GM21526 (cell line): ENCODE measurements around the gene GTSE1.

Experiments used
- ATAC-seq: cut with Tn5 transposase; IDR thresholded peaks from one replicate; pipeline ENCODE4 v1.9.1; 2021; ENCODE audit warnings: moderate library complexity; ENCODE audit not compliant: unreplicated experiment, low FRiP score

Gene GTSE1

DNA sequence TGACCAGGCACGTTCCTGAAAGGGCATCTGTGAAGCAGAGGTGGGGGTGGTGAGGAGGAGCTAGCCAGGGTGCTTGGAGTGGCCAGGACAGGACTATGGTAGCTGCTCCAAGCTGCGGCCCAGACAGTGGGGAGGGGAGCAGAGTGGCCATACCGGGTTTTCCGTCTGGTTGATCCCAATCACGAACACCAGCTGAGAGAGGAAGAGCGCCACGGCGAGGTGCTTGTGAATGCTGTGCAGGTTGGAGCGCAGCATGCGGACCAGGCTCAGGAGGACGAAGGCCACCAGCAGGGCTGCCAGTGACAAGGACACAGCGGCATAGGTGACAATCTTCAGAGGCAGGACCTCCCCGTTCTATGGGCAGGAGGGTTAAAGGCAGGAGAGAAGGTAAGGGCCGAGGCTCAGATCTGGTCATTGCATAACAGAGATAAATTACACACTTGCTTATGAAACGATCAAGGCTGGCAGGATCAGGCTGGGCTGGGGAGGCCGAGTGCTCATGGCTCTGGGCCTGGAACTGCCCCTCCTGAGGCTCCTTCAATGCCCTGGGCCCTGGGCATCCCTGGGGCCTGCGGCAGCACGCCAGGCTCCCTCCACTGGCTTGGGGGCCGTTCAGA is 80.3 kb downstream of the GTSE1 start:
- ATAC-seq: no peak

DNA sequence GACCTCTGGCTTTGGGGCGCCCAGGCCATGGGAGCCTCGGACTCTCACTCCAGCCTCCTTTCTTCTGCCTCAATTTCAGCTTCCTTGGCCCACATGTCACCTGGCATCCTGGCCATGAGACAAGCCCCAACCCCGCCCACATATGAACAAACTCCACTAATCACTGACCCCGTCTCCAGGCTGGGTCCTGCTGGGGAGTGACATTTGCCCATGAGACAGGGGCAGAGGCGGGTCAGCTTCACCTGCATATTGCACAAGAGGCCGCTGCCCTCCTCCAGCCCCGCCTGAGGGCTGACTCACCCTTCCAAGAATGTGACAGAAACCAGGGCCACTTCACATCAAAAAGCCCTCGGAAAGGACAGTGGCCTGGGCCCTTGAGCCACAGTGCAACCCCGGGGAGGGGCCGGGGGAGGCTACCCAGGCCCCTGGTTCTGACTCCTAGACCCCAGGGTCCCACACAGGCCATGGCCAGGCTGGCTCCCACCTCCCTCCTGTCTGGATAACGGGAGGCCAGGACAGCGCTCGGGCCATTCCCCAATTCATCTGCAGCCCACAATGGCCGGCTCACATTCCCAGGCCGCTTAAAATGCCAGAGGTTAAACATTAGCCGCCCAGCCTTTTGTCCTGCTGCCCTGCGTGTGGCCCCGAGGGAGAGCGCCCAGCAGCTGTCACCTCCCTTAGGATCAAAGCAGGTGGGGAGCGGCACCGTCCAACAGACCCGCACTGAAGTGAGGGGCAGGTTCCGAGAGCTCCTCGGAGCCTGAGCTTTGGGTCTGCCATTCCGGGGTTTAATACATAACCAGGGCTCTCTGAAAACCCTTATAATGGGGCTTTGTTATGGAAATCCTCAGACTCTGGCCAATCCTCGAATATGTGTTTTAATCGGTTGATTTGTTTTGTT is 81.1 kb downstream of the GTSE1 start:
- no peak for ATAC-seq

DNA sequence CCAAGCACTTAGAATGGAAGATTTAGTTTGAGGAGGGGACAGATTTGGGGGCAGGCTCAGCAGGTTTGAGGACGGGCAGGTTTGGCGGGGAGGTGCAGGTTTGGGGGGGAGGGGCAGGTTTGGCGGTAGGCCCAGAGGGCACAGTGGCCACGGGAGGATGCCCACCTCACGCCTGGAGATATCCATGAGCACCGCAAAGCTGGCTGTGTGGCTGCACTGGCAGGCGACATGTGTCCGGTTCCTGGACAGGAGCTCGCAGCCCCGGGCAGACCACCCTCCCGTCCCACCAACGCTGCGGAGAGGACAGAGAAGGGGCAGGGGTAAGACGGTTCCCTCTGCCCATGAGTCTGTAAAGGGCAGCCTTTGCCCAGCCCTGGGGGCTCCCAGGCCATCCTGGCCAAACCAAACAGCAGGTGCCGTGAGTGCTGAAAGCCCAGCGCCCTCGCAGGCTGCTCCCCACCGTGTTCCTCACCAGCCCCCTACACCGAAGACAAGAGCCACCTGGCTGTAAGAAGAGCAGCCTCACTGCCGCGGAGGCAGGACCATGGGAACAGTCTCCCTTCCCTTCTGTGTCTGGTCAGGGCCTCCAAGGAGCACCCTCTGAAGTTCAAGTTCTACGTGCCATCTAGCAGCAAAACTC is 81.9 kb downstream of the GTSE1 start:
- no peak for ATAC-seq

DNA sequence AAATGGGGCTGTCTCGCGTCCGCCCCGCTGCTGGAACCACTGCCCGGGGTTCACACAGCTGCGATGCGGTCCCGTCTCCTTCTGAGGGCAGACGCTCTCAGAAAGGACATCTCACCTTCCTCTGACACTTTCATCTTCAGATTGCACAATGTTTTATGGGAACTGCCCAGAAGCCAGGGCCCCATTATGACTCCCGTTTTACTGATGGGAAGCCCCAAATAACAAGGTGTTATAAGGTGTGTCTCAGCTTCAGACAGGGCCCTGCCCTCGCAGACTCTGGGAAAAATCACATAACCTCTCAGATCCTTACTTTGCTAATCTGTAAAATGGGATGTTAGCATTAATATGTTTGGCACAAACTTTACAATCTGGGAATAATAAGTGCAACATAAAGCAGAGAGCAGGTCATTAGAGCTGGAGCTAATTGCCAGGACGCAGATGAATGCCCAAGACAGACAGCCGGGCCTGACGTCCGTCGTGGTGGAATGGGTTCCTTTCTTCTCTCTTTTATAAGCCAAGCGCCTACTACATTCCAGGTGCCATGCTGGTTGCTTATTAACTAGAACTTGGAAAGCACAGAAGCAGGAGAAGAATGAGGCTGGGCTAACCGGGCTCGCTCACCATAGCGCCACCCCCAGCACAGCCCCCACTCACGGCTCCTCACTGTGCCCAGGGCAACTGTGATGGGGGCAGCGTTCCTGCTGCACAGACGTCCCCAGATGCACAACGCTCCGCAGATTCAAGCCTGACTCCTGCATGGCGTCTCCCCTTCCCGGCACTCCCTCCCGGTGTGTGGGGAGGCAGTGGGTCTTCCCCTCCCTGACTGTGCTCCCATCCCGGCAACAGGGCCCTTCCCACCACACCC is 82.6 kb downstream of the GTSE1 start:
- ATAC-seq: no peak

DNA sequence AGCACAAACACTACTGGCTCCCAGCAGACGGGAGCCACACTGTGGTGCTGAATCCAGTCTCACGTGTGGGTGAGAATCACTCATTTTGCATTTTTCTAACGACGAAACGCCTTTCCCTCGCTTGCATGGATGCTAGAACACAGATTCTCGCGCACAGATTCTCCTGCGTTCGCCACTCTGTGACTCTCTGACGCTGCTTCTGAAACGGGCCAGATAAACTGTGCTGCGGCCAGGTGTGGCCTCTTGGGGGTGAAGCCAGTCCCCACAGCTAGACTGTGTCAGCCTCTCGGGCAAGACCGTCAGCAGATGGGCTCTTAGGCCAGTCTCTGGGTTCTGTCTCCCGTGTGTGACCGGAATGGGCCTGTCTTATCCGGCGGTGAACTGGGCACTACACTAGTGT is 83.4 kb downstream of the GTSE1 start:
- ATAC-seq: no peak
